Heart right ventricle (tissue), 16 donors: ENCODE results near the gene TNN. TPM values are rescaled to one million over a fixed set of nuclear protein-coding genes. Genes with fewer than 3 reads are reported as not detected.

Experiments used
- ATAC-seq, 8 donors: fragments of 200-7000 bp; cut with Tn5 transposase; one replicate each; pipeline ENCODE4 v1.9.1; 2020; ENCODE audit warnings: mild to moderate bottlenecking in 8 of 8, moderate library complexity in 8 of 8, moderate number of reproducible peaks in 1 of 8
- DNase-seq, 2 donors: peaks; one replicate each; pipeline ENCODE4 v3.0.0-alpha.2; 2020
- H3K27ac ChIP-seq, 10 donors: fragments of 200-600 bp; sonication (generic) in 2 of 10; one replicate each; pipeline versions ENCODE4 v1.5.0 to v1.8.0; 2020 to 2022; ENCODE audit warnings: mild to moderate bottlenecking in 3 of 10
- H3K27me3 ChIP-seq, 7 donors: fragments of 200-600 bp; one replicate each; pipeline ENCODE4 v1.8.0; 2021 to 2022; ENCODE audit warnings: mild to moderate bottlenecking in 2 of 7
- H3K36me3 ChIP-seq, 9 donors: fragments of 200-600 bp; sonication (generic) in 1 of 9; one replicate each; pipeline versions ENCODE4 v1.5.0 to v1.8.0; 2020 to 2022; ENCODE audit warnings: mild to moderate bottlenecking in 2 of 9
- H3K4me1 ChIP-seq, 9 donors: fragments of 200-600 bp; sonication (generic) in 1 of 9; one replicate each; pipeline versions ENCODE4 v1.5.0 to v1.8.0; 2020 to 2022; ENCODE audit warnings: mild to moderate bottlenecking in 4 of 9
- H3K4me3 ChIP-seq, 10 donors: fragments of 200-600 bp; sonication (generic) in 2 of 10; one replicate each; pipeline versions ENCODE4 v1.5.0 to v1.8.0; 2020 to 2022; ENCODE audit warnings: mild to moderate bottlenecking in 7 of 10, moderate library complexity in 2 of 10
- H3K9me3 ChIP-seq, 11 donors: fragments of 200-600 bp in 10 of 11; sonication (generic) in 2 of 11; one replicate each; pipeline versions ENCODE4 v1.5.0 to v1.8.0; 2013 to 2022; ENCODE audit warnings: mild to moderate bottlenecking in 2 of 11, control low read depth in 1 of 11, moderate library complexity in 1 of 11
- CTCF ChIP-seq, 9 donors: fragments of 200-600 bp; sonication (generic) in 2 of 9; IDR thresholded peaks; one replicate each; pipeline versions ENCODE4 v1.5.0 to v1.8.0; 2021 to 2022; ENCODE audit warnings: antibody characterized with exemption in 9 of 9, mild to moderate bottlenecking in 5 of 9, moderate library complexity in 1 of 9
- WGBS, 2 donors: extraction: QIAGEN DNeasy Blood & Tissue Kit; methylation state at CpG; one replicate each; pipeline ENCODE4 v1.1.7; 2013; ENCODE audit warnings: inconsistent platforms in 1 of 2; 5-methylcytosine and 5-hydroxymethylcytosine counted together
- intact Hi-C, 10 donors: fragments of 100-400 bp; cut with DNase I; formaldehyde crosslinking; loops; one replicate each; pipeline versions ENCODE4 v1.11.1 to v1.14.2; 2022
- polyA plus RNA-seq, 2 donors: library from polyadenylated mRNA; stranded (reverse); fragments of 200-250 nt; gene quantifications; one replicate each; pipeline ENCODE4 v1.2.3, GENCODE V29; 2013
- total RNA-seq, 10 donors: library from RNA; stranded (reverse); fragmentation: NEBNext Ultra II Directional in 3 of 10; extraction: Animal tissue kit (Norgen Biotek cat#: 25700) in 3 of 10; gene quantifications; one replicate each; pipeline versions ENCODE4 v1.2.1 to v1.2.4, GENCODE V29; 2021 to 2023
- donor health status: Arrhythmogenic right ventricular cardiomyopathy.
- donor health status: ischemic (EF 13 %, LVEDD 7.1; RV severe dilation, severe dysfunction).
- donor health status: healthy with polysubstance abuse.
- donor health status: DM: no; HTN: yes; CAD: no.
- donor health status: DM: no; HTN: no; CAD: no.
- donor health status: ischemic (EF 25% LVEDD 6.9; RV normal size, moderate dysfunction).
- donor health status: ischemic (EF 25% LVEDD 5.7; RV mildly dilated, moderate dysfunction).
- donor health status: healthy.
- donor health status: DM: yes; HTN: yes; CAD: no.
- donor health status: Ischemic cardiomyopathy.
- donor health status: ischemic (EF 35%, LVEDD 5.7; RV mildly dilated, moderate dysfunction).
- donor health status: nonischemic (EF 11% LVEDD 7.7; RV severe dilation, severe dysfunction).
- donor health status: DM: yes; HTN: yes; CAD: no.
- donor health status: PGD.
- donor health status: ischemic (EF 29% LVEDD 5.4; RV normal size, mild dysfunction).
- donor health status: nonischemic (EF 23%, LVEDD 6.1; RV moderate dilation, normal function).

The TNN gene
- total and polyA plus RNA-seq, 12 donors: 0.03 to 1.1 (median 0.11) TPM; not detected in 1

- intact Hi-C loops: no loop called here
- no peak for ATAC-seq
- no peak overlapping the region for H3K4me3 ChIP-seq
- TF ChIP-seq CTCF (IDR thresholded peaks at IDR 0.05): no peak
- H3K27ac ChIP-seq: no peak overlapping the region
- H3K4me1 ChIP-seq: no peaks in the 10 kb centered on the region
- 87 to 91% methylated on average over 1 of the region's 1 CpG for WGBS, 2 donors
- peaks cover 0 to 29% (median 18%) of the 10 kb centered on the region in 11 donors for H3K9me3 ChIP-seq
- no peaks in the 10 kb centered on the region for H3K36me3 ChIP-seq
- H3K27me3 ChIP-seq: no peaks in the 10 kb centered on the region
- DNase-seq: no peak
These were observed 48.7 kb downstream of the TNN start for GRCh38 chr1:175116210-175116798.

GRCh38 chr1:175116903-175117302 lies 49.3 kb downstream of the TNN start:
- Histone ChIP-seq H3K9me3 (peaks cover 0 to 28% (median 18%) of the 10 kb centered on the region in 11 donors), H3K4me1 (no peaks in the 10 kb centered on the region), H3K36me3 (no peaks in the 10 kb centered on the region), H3K27ac (no peak overlapping the region), H3K4me3 (no peak overlapping the region), H3K27me3 (no peaks in the 10 kb centered on the region)
- ATAC-seq (no peak), DNase-seq (no peak)
- WGBS, 2 donors: 75 to 78% methylated on average over 11 of the region's 11 CpGs
- no peak for TF ChIP-seq CTCF (IDR thresholded peaks at IDR 0.05)
- intact Hi-C loops: no loop called here

- DNase-seq: no peak
- no peak for TF ChIP-seq CTCF (IDR thresholded peaks at IDR 0.05)
- 86 to 92% methylated on average over 13 of the region's 13 CpGs for WGBS, 2 donors
- no peaks in the 10 kb centered on the region for H3K4me1 ChIP-seq
- intact Hi-C loops: no loop called here
- H3K36me3 ChIP-seq: no peaks in the 10 kb centered on the region
- H3K4me3 ChIP-seq: no peak overlapping the region
- peaks cover 0 to 14% (median 7%) of the 10 kb centered on the region in 11 donors for H3K9me3 ChIP-seq
- H3K27ac ChIP-seq: no peak overlapping the region
- no peak for ATAC-seq
- H3K27me3 ChIP-seq: no peaks in the 10 kb centered on the region
These were observed 51.0 kb downstream of the TNN start for GRCh38 chr1:175118375-175119367.

- no peak for DNase-seq
- intact Hi-C loops: loop anchor here in 2 of 10 donors (5.0 kb wide), 1 partner anchor 88 kb away; no protein-coding TSS in a partner anchor
These were observed 52.9 kb downstream of the TNN start for GRCh38 chr1:175120511-175120910.

More at GRCh38 chr1:175120511-175120910, 52.9 kb downstream of the TNN start:
- Histone ChIP-seq H3K4me1 (peaks cover 0 to 11% (median 0%) of the 10 kb centered on the region in 9 donors), H3K4me3 (no peak overlapping the region), H3K36me3 (no peaks in the 10 kb centered on the region), H3K27ac (no peak overlapping the region), H3K27me3 (no peaks in the 10 kb centered on the region), H3K9me3 (no peaks in the 10 kb centered on the region)
- no peak for TF ChIP-seq CTCF (IDR thresholded peaks at IDR 0.05)
- no peak for ATAC-seq
- WGBS, 2 donors: 93 to 94% methylated on average over 1 of the region's 1 CpG
